Inflammatory macrophage (primary cell): ENCODE measurements around the gene PRIMA1.

Experiments
- DNase-seq, 2 donors: peaks; one replicate each; pipeline ENCODE4 v3.0.0-alpha.2; 2020 to 2022

Gene PRIMA1

GRCh38 chr14:93794756-93795155 lies 6.5 kb upstream of the PRIMA1 start:
- DNase-seq, result no peak

GRCh38 chr14:93793555-93794324 lies 5.5 kb upstream of the PRIMA1 start:
- DNase-seq, result no peak

GRCh38 chr14:93792391-93792790 lies 4.1 kb upstream of the PRIMA1 start:
- DNase-seq, result no peak

- DNase-seq, result no peak
Measured at GRCh38 chr14:93790966-93791365, 2.7 kb upstream of the PRIMA1 start.

GRCh38 chr14:93789228-93790130 lies 1.2 kb upstream of the PRIMA1 start:
- no peak for DNase-seq

- no peak for DNase-seq
Measured at GRCh38 chr14:93788543-93789227, 400 bp upstream of the PRIMA1 start.

- DNase-seq, result no peak
Measured at GRCh38 chr14:93787465-93788292, 606 bp downstream of the PRIMA1 start.

GRCh38 chr14:93785423-93785822 lies 2.9 kb downstream of the PRIMA1 start:
- DNase-seq, result no peak

GRCh38 chr14:93784878-93785277 lies 3.4 kb downstream of the PRIMA1 start:
- no peak for DNase-seq

- no peak for DNase-seq
Measured at GRCh38 chr14:93780813-93781400, 7.4 kb downstream of the PRIMA1 start.

GRCh38 chr14:93778856-93779629 lies 9.2 kb downstream of the PRIMA1 start:
- no peak for DNase-seq

GRCh38 chr14:93778453-93778852 lies 9.8 kb downstream of the PRIMA1 start:
- no peak for DNase-seq

- DNase-seq, result no peak
Measured at GRCh38 chr14:93775744-93776143, 12.5 kb downstream of the PRIMA1 start.

GRCh38 chr14:93775158-93775557 lies 13.1 kb downstream of the PRIMA1 start:
- DNase-seq, result no peak

GRCh38 chr14:93772263-93772662 lies 16.0 kb downstream of the PRIMA1 start:
- DNase-seq, result no peak

- no peak for DNase-seq
Measured at GRCh38 chr14:93765970-93766369, 22.3 kb downstream of the PRIMA1 start.

- DNase-seq, result no peak
Measured at GRCh38 chr14:93765155-93765554, 23.1 kb downstream of the PRIMA1 start.

GRCh38 chr14:93764211-93764659 lies 24.1 kb downstream of the PRIMA1 start:
- DNase-seq, result no peak

GRCh38 chr14:93759719-93760307 lies 28.5 kb downstream of the PRIMA1 start:
- DNase-seq, result no peak

GRCh38 chr14:93757206-93757605 lies 31.1 kb downstream of the PRIMA1 start:
- DNase-seq, result no peak

- DNase-seq, result no peak
Measured at GRCh38 chr14:93753647-93754046, 34.6 kb downstream of the PRIMA1 start.
